SK-N-MC (cell line): ENCODE data around the gene TTK.

Experiments used
- EZH2 ChIP-seq: fragments of 200-600 bp; sonication (generic); IDR thresholded peaks from one replicate; pipeline ENCODE4 v1.6.1; 2017; ENCODE audit warnings: antibody characterized with exemption
- FOXP2 ChIP-seq: optimal IDR thresholded peaks from 2 replicates; pipeline ENCODE3; 2011; ENCODE audit warnings: mild to moderate bottlenecking, moderate library complexity; ENCODE audit not compliant: insufficient read depth; ENCODE audit errors: extremely low read length, control extremely low read depth
- POLR2AphosphoS5 ChIP-seq: IDR thresholded peaks from 2 replicates; pipeline ENCODE4 v1.6.1; 2012; ENCODE audit warnings: mild to moderate bottlenecking, low read depth, low read length, borderline replicate concordance

- TF ChIP-seq EZH2 = no peak
- TF ChIP-seq FOXP2 = no peak
- no peak for TF ChIP-seq POLR2AphosphoS5
Measured at GRCh38 chr6:80001337-80001736, 3.1 kb upstream of the TTK start.
